Measurements from ENCODE around the gene SMCHD1.

GRCh38 chr18:2822213-2822921, 166.8 kb downstream of the SMCHD1 start:
- TF ChIP-seq CTCF (conservative IDR thresholded peaks at IDR 0.05), result no peak
- TF ChIP-seq ZFX (IDR thresholded peaks at IDR 0.05), result no peak

Measured in C4-2B (cell line).